ENCODE results near the gene EFNA1.

GRCh38 chr1:155081472-155082300, 46.0 kb upstream of the EFNA1 start:
- no peak for TF ChIP-seq POLR2AphosphoS5 (IDR thresholded peaks at IDR 0.05; ENCODE audit: low read depth, low read length)
- no peak for TF ChIP-seq POLR2A (IDR thresholded peaks at IDR 0.05; ENCODE audit: low read depth, low read length)
- TF ChIP-seq TAF1 (IDR thresholded peaks at IDR 0.05; ENCODE audit: low read depth, low read length) = no peak
- TF ChIP-seq SPI1 (IDR thresholded peaks at IDR 0.05; ENCODE audit: low read depth, low read length) = no peak
